Neural cell (in vitro differentiated cells): ENCODE results near the gene ADGRF3. TPM values are rescaled to one million over a fixed set of nuclear protein-coding genes. Genes with fewer than 3 reads are reported as not detected.

Experiments
- H2AFZ ChIP-seq: fragments of 200-600, 300-800 bp; sonication (generic), shearing (Covaris generic); 2 replicates; pipeline ENCODE4 v1.6.0; 2014; ENCODE audit warnings: low read depth, mild to moderate bottlenecking, antibody characterized with exemption, low read length, moderate library complexity
- H3F3A ChIP-seq: fragments of 200-600 bp; shearing (Covaris generic); 2 replicates; pipeline ENCODE4 v1.6.1; 2016; ENCODE audit warnings: mild to moderate bottlenecking, moderate library complexity, mixed read lengths, antibody characterized with exemption, low read length; ENCODE audit not compliant: insufficient read depth, poor library complexity, severe bottlenecking
- H3K27ac ChIP-seq: fragments of 200-600, 300-800 bp; sonication (generic), shearing (Covaris generic); 2 replicates; pipeline ENCODE4 v1.5.1; 2014; ENCODE audit warnings: mild to moderate bottlenecking, low read length, moderate library complexity
- H3K27me3 ChIP-seq: fragments of 300-800, 200-600 bp; sonication (generic), shearing (Covaris generic); 2 replicates; pipeline ENCODE4 v1.6.0; 2014; ENCODE audit warnings: mild to moderate bottlenecking, low read depth, low read length, moderate library complexity; ENCODE audit not compliant: insufficient read depth
- H3K36me3 ChIP-seq: fragments of 300-800, 200-600 bp; sonication (generic), shearing (Covaris generic); 2 replicates; pipeline ENCODE4 v1.5.1; 2014; ENCODE audit warnings: mild to moderate bottlenecking, antibody characterized with exemption, low read length, moderate library complexity; ENCODE audit not compliant: insufficient read depth
- H3K4me2 ChIP-seq: fragments of 300-800, 200-600 bp; sonication (generic), shearing (Covaris generic); 2 replicates; pipeline ENCODE4 v1.6.0; 2014; ENCODE audit warnings: mild to moderate bottlenecking, low read length
- H3K4me3 ChIP-seq: fragments of 300-800, 200-600 bp; sonication (generic), shearing (Covaris generic); 2 replicates; pipeline ENCODE4 v1.5.1; 2014; ENCODE audit warnings: mild to moderate bottlenecking, low read length, moderate library complexity
- H3K79me2 ChIP-seq: fragments of 200-600 bp; shearing (Covaris generic); replicated peaks from 2 replicates; pipeline ENCODE4 v1.6.0; 2014; ENCODE audit warnings: mild to moderate bottlenecking, low read length, moderate library complexity; ENCODE audit not compliant: insufficient read depth
- H3K9ac ChIP-seq: fragments of 300-800, 200-600 bp; sonication (generic), shearing (Covaris generic); 2 replicates; pipeline ENCODE4 v1.6.1; 2016; ENCODE audit warnings: mild to moderate bottlenecking, low read length, mixed read lengths
- H3K9me2 ChIP-seq: fragments of 200-600 bp; shearing (Covaris generic); 2 replicates; pipeline ENCODE4 v1.6.1; 2016; ENCODE audit warnings: mild to moderate bottlenecking, low read length, mixed read lengths; ENCODE audit not compliant: insufficient read depth
- H3K9me3 ChIP-seq: fragments of 200-600, 300-800 bp; sonication (generic), shearing (Covaris generic); 2 replicates; pipeline ENCODE4 v1.6.1; 2016; ENCODE audit warnings: mild to moderate bottlenecking, mixed run types, low read length, moderate library complexity, mixed read lengths
- H4K20me1 ChIP-seq: fragments of 200-600 bp; shearing (Covaris generic); 2 replicates; pipeline ENCODE4 v1.6.1; 2016; ENCODE audit warnings: mild to moderate bottlenecking, mixed run types; ENCODE audit not compliant: insufficient read depth
- CTCF ChIP-seq: fragments of 450-650 bp; IDR thresholded peaks from 2 replicates; pipeline ENCODE4 v1.5.1; 2014; ENCODE audit warnings: antibody characterized with exemption, mild to moderate bottlenecking, moderate library complexity; ENCODE audit not compliant: poor library complexity, severe bottlenecking
- EP300 ChIP-seq: fragments of 450-650 bp; conservative IDR thresholded peaks from 2 replicates; pipeline ENCODE4 v1.6.1; 2014; ENCODE audit warnings: antibody characterized with exemption, mild to moderate bottlenecking, moderate library complexity; ENCODE audit not compliant: poor library complexity, severe bottlenecking
- EZH2 ChIP-seq: fragments of 200-600, 300-800 bp; shearing (Covaris generic), sonication (generic); IDR thresholded peaks from 2 replicates; pipeline ENCODE4 v1.6.1; 2014; ENCODE audit warnings: antibody characterized with exemption, low read length, borderline replicate concordance, mild to moderate bottlenecking; ENCODE audit not compliant: insufficient read depth, poor library complexity, severe bottlenecking
- MXI1 ChIP-seq: fragments of 450-650 bp; conservative IDR thresholded peaks from 2 replicates; pipeline ENCODE4 v1.6.1; 2014; ENCODE audit warnings: antibody characterized with exemption, mild to moderate bottlenecking; ENCODE audit not compliant: poor library complexity, severe bottlenecking
- POLR2AphosphoS5 ChIP-seq: IDR thresholded peaks from 2 replicates; pipeline ENCODE4 v1.6.1; 2012
- RAD21 ChIP-seq: fragments of 450-650 bp; conservative IDR thresholded peaks from 2 replicates; pipeline ENCODE4 v1.6.1; 2014; ENCODE audit warnings: antibody characterized with exemption, mild to moderate bottlenecking, moderate library complexity
- REST ChIP-seq: IDR thresholded peaks from 2 replicates; pipeline ENCODE4 v1.6.1; 2012; ENCODE audit warnings: borderline replicate concordance
- SMC3 ChIP-seq: fragments of 450-650 bp; conservative IDR thresholded peaks from 2 replicates; pipeline ENCODE4 v1.6.1; 2014; ENCODE audit warnings: antibody characterized with exemption, mild to moderate bottlenecking, moderate library complexity; ENCODE audit not compliant: poor library complexity
- TAF1 ChIP-seq: IDR thresholded peaks from 2 replicates; pipeline ENCODE4 v1.6.1; 2012; ENCODE audit warnings: low read depth
- polyA plus RNA-seq: library from polyadenylated mRNA; depleted of rRNA; stranded (reverse); fragments of >200 nt; gene quantifications from 2 replicates; pipeline ENCODE4 v1.2.3, GENCODE V29; 2014

The ADGRF3 gene
- polyA plus RNA-seq, 1 donor from 2014 or later: 0.42 TPM

- no peak overlapping the region for H3K4me2 ChIP-seq
Measured at GRCh38 chr2:26313446-26313845, 33.1 kb downstream of the ADGRF3 start.

GRCh38 chr2:26312471-26312870, 34.1 kb downstream of the ADGRF3 start:
- Histone ChIP-seq H3K27me3 (no peaks in the 10 kb centered on the region), H2AFZ (no peak overlapping the region), H3K4me2 (no peak overlapping the region), H3K9me3 (no peaks in the 10 kb centered on the region), H3K9ac (no peak overlapping the region), H3K27ac (no peak overlapping the region), H4K20me1 (no peaks in the 10 kb centered on the region), H3F3A (no peaks in the 10 kb centered on the region), H3K79me2 (no peaks in the 10 kb centered on the region), H3K36me3 (no peaks in the 10 kb centered on the region), H3K9me2 (no peaks in the 10 kb centered on the region), H3K4me3 (no peak overlapping the region)
- TF ChIP-seq MXI1: no peak
- TF ChIP-seq POLR2AphosphoS5: no peak
- TF ChIP-seq RAD21: no peak
- no peak for TF ChIP-seq REST
- TF ChIP-seq SMC3: no peak
- no peak for TF ChIP-seq EP300
- TF ChIP-seq TAF1: no peak
- no peak for TF ChIP-seq EZH2

More at GRCh38 chr2:26313446-26313845, 33.1 kb downstream of the ADGRF3 start:
- H3K4me3 ChIP-seq: no peak overlapping the region
- H2AFZ ChIP-seq: no peak overlapping the region
- TF ChIP-seq EP300 (no peak), SMC3 (no peak), EZH2 (no peak), RAD21 (no peak), MXI1 (no peak), POLR2AphosphoS5 (no peak), REST (no peak), TAF1 (no peak), CTCF (no peak)
- H3K9me3 ChIP-seq: no peaks in the 10 kb centered on the region
- H3K9ac ChIP-seq: no peak overlapping the region
- H3K36me3 ChIP-seq: no peaks in the 10 kb centered on the region
- no peaks in the 10 kb centered on the region for H4K20me1 ChIP-seq
- H3K27me3 ChIP-seq: no peaks in the 10 kb centered on the region
- no peaks in the 10 kb centered on the region for H3K79me2 ChIP-seq
- H3K27ac ChIP-seq: no peak overlapping the region
- H3K9me2 ChIP-seq: no peaks in the 10 kb centered on the region
- no peaks in the 10 kb centered on the region for H3F3A ChIP-seq
